SK-N-SH treated with all-trans-retinoic acid at 6 μM for 48 hours (cell line): ENCODE results near the gene ITGB2.

Experiments used
- CSRNP3 ChIP-seq: fragments of 250-450 bp; sonication (Bioruptor Pico); IDR thresholded peaks from 2 replicates; pipeline ENCODE4 v1.5.1; 2021; ENCODE audit warnings: mild to moderate bottlenecking, moderate library complexity
- ESRRG ChIP-seq: fragments of 250-450 bp; sonication (Bioruptor Pico); IDR thresholded peaks from 2 replicates; pipeline ENCODE4 v1.6.1; 2021; ENCODE audit warnings: mild to moderate bottlenecking
- TOX ChIP-seq: fragments of 250-450 bp; sonication (Bioruptor Pico); IDR thresholded peaks from 2 replicates; pipeline ENCODE4 v1.8.0; 2021; ENCODE audit warnings: mild to moderate bottlenecking, moderate library complexity, borderline replicate concordance
- ZC3H10 ChIP-seq: fragments of 250-450 bp; sonication (Bioruptor Pico); IDR thresholded peaks from 2 replicates; pipeline ENCODE4 v1.5.1; 2021; ENCODE audit warnings: mild to moderate bottlenecking, moderate library complexity
- ZFP30 ChIP-seq: fragments of 450-650 bp; formaldehyde crosslinking; IDR thresholded peaks from 2 replicates; pipeline ENCODE4 v1.5.0; 2022; ENCODE audit warnings: mild to moderate bottlenecking, moderate library complexity

- TF ChIP-seq TOX (CRISPR knock-in tag) (no peak), ESRRG (CRISPR knock-in tag) (no peak), ZC3H10 (CRISPR knock-in tag) (no peak), ZFP30 (CRISPR knock-in tag) (no peak), CSRNP3 (no peak)
Observed at GRCh38 chr21:44904141-44904923, 16.4 kb downstream of the ITGB2 start.
